IMR-90 (cell line): Measurements from ENCODE around the gene C17orf50. TPM values are rescaled to one million over a fixed set of nuclear protein-coding genes. Genes with fewer than 3 reads are reported as not detected.

Source experiments
- ATAC-seq: fragments of 200-7000 bp; cut with Tn5 transposase; 2 replicates; pipeline ENCODE4 v1.9.1; 2020; ENCODE audit warnings: low read depth, mild to moderate bottlenecking, moderate library complexity
- BruUV-seq: library from RNA; stranded (reverse); fragments of 400-500 nt; replicated peaks from 2 replicates; lab custom pipeline; 2021; lab: Mats Ljungman, UMichigan
- CTCF ChIA-PET: fragments of 300-600 bp; formaldehyde crosslinking; extraction: SDS; loops from one replicate; lab custom pipeline; 2021; ENCODE audit warnings: antibody characterized with exemption; lab: Yijun Ruan, JAX
- POLR2A ChIA-PET: fragments of 300-600 bp; sonication (Branson Sonifier 250); formaldehyde crosslinking; loops from one replicate; lab custom pipeline; 2022; ENCODE audit warnings: antibody characterized with exemption; ENCODE audit not compliant: unreplicated experiment; lab: Charles Lee
- DNase-seq: peaks from one replicate; pipeline ENCODE4 v3.0.0; 2013
- H2AFZ ChIP-seq: replicated peaks from 2 replicates; pipeline ENCODE3; 2013; ENCODE audit warnings: low read length, mild to moderate bottlenecking; ENCODE audit not compliant: poor library complexity
- H2AK5ac ChIP-seq: 2 replicates; pipeline ENCODE4 v1.6.1; 2013; ENCODE audit warnings: low read depth, low read length, inconsistent platforms
- H2AK9ac ChIP-seq: replicated peaks from 2 replicates; pipeline ENCODE3; 2013; ENCODE audit warnings: mild to moderate bottlenecking, low read depth, low read length, moderate library complexity; ENCODE audit not compliant: poor library complexity
- H2BK120ac ChIP-seq: 2 replicates; pipeline ENCODE4 v1.6.1; 2013; ENCODE audit warnings: low read depth, low read length, inconsistent platforms
- H2BK15ac ChIP-seq: 3 replicates; pipeline ENCODE4 v1.6.1; 2013; ENCODE audit warnings: low read depth, low read length, inconsistent platforms
- H2BK20ac ChIP-seq: 2 replicates; pipeline ENCODE4 v1.6.1; 2013; ENCODE audit warnings: low read depth, mild to moderate bottlenecking, inconsistent platforms, low read length, moderate library complexity
- H2BK5ac ChIP-seq: 2 replicates; pipeline ENCODE4 v1.6.1; 2013; ENCODE audit warnings: mild to moderate bottlenecking, low read depth, low read length, inconsistent platforms; ENCODE audit not compliant: poor library complexity, severe bottlenecking
- H3K14ac ChIP-seq: replicated peaks from 2 replicates; pipeline ENCODE4 v1.6.1; 2013; ENCODE audit warnings: low read depth, low read length, inconsistent platforms
- H3K18ac ChIP-seq: 2 replicates; pipeline ENCODE4 v1.6.1; 2013; ENCODE audit warnings: low read depth, low read length, control low read depth
- H3K23ac ChIP-seq: 2 replicates; pipeline ENCODE4 v1.6.1; 2013; ENCODE audit warnings: low read depth, low read length, inconsistent platforms
- H3K27ac ChIP-seq: 2 replicates; pipeline ENCODE4 v1.5.1; 2013; ENCODE audit warnings: mild to moderate bottlenecking, control low read depth, low read length; ENCODE audit not compliant: insufficient read depth
- H3K27me3 ChIP-seq: 2 replicates; pipeline ENCODE4 v1.6.1; 2013; ENCODE audit warnings: low read length; ENCODE audit not compliant: control insufficient read depth, insufficient read depth
- H3K36me3 ChIP-seq: 2 replicates; pipeline ENCODE4 v1.6.1; 2013; ENCODE audit warnings: low read length, mixed read lengths; ENCODE audit not compliant: control insufficient read depth, insufficient read depth
- H3K4ac ChIP-seq: 2 replicates; pipeline ENCODE4 v1.6.1; 2013; ENCODE audit warnings: low read depth, low read length, inconsistent platforms
- H3K4me1 ChIP-seq: 2 replicates; pipeline ENCODE4 v1.6.1; 2013; ENCODE audit warnings: low read length, mixed read lengths; ENCODE audit not compliant: control insufficient read depth, insufficient read depth
- H3K4me2 ChIP-seq: 2 replicates; pipeline ENCODE4 v1.6.1; 2013; ENCODE audit warnings: low read depth, mild to moderate bottlenecking, control low read depth, low read length, moderate library complexity
- H3K4me3 ChIP-seq: 2 replicates; pipeline ENCODE4 v1.5.1; 2013; ENCODE audit warnings: low read depth, mild to moderate bottlenecking, control low read depth, low read length, moderate library complexity; ENCODE audit not compliant: insufficient read depth
- H3K56ac ChIP-seq: 2 replicates; pipeline ENCODE4 v1.6.1; 2013; ENCODE audit warnings: low read length, inconsistent platforms; ENCODE audit not compliant: insufficient read depth; ENCODE audit errors: extremely low read depth
- H3K79me1 ChIP-seq, 2 experiments: 2 replicates each; pipeline ENCODE4 v1.6.1; 2013; ENCODE audit warnings: low read length in 2 of 2, inconsistent platforms in 1 of 2, low read depth in 1 of 2
- H3K9ac ChIP-seq: 2 replicates; pipeline ENCODE4 v1.6.1; 2013; ENCODE audit warnings: low read depth, low read length, control low read depth
- H3K9me1 ChIP-seq: 2 replicates; pipeline ENCODE4 v1.6.1; 2013; ENCODE audit warnings: low read length, inconsistent platforms; ENCODE audit not compliant: insufficient read depth
- H3K9me3 ChIP-seq: 2 replicates; pipeline ENCODE4 v1.6.1; 2013; ENCODE audit warnings: low read length; ENCODE audit not compliant: control insufficient read depth, insufficient read depth
- H4K20me1 ChIP-seq: 2 replicates; pipeline ENCODE4 v1.6.1; 2013; ENCODE audit warnings: low read length, inconsistent platforms; ENCODE audit not compliant: insufficient read depth
- H4K5ac ChIP-seq: 2 replicates; pipeline ENCODE4 v1.6.1; 2013; ENCODE audit warnings: mild to moderate bottlenecking, low read depth, low read length, control low read depth
- H4K8ac ChIP-seq, 2 experiments: 2 replicates each; pipeline ENCODE4 v1.6.1; 2013; ENCODE audit warnings: low read depth in 2 of 2, low read length in 2 of 2, control low read depth in 1 of 2, inconsistent platforms in 1 of 2
- H4K91ac ChIP-seq: 2 replicates; pipeline ENCODE4 v1.6.1; 2013; ENCODE audit warnings: low read depth, low read length, inconsistent platforms; ENCODE audit not compliant: insufficient read depth
- BHLHE40 ChIP-seq: fragments of 150-350 bp; IDR thresholded peaks from 2 replicates; pipeline ENCODE4 v1.6.1; 2016; ENCODE audit warnings: mild to moderate bottlenecking, low read depth, low read length
- CTCF ChIP-seq: conservative IDR thresholded peaks from 2 replicates; pipeline ENCODE4 v1.5.1; 2012; ENCODE audit warnings: mild to moderate bottlenecking, low read depth, low read length, improper control_type of control experiment
- ELK1 ChIP-seq: fragments of 150-350 bp; IDR thresholded peaks from 2 replicates; pipeline ENCODE4 v1.6.1; 2016; ENCODE audit warnings: low read depth, mild to moderate bottlenecking, low read length, moderate library complexity, borderline replicate concordance
- FOS ChIP-seq: fragments of 150-350 bp; IDR thresholded peaks from 2 replicates; pipeline ENCODE4 v1.6.1; 2016; ENCODE audit warnings: low read depth, low read length
- MAFK ChIP-seq: IDR thresholded peaks from 2 replicates; pipeline ENCODE4 v1.6.1; 2012; ENCODE audit warnings: low read depth, low read length, improper control_type of control experiment
- MXI1 ChIP-seq: IDR thresholded peaks from 2 replicates; pipeline ENCODE4 v1.6.1; 2012; ENCODE audit warnings: low read depth, mild to moderate bottlenecking, low read length, moderate library complexity, borderline replicate concordance
- NFE2L2 ChIP-seq: fragments of 150-350 bp; IDR thresholded peaks from 2 replicates; pipeline ENCODE4 v1.6.1; 2016; ENCODE audit warnings: low read depth, mild to moderate bottlenecking, low read length
- POLR2A ChIP-seq: IDR thresholded peaks from 2 replicates; pipeline ENCODE4 v1.6.1; 2012; ENCODE audit warnings: mild to moderate bottlenecking, low read depth, low read length
- RAD21 ChIP-seq: IDR thresholded peaks from 2 replicates; pipeline ENCODE4 v1.6.1; 2012; ENCODE audit warnings: low read length, improper control_type of control experiment
- RCOR1 ChIP-seq: IDR thresholded peaks from 2 replicates; pipeline ENCODE4 v1.6.1; 2012; ENCODE audit warnings: mild to moderate bottlenecking, low read length, improper control_type of control experiment; ENCODE audit not compliant: insufficient replicate concordance
- RFX5 ChIP-seq: IDR thresholded peaks from 2 replicates; pipeline ENCODE4 v1.8.0; 2012; ENCODE audit warnings: low read depth, mild to moderate bottlenecking, low read length, moderate library complexity
- SMC3 ChIP-seq: fragments of 150-350 bp; IDR thresholded peaks from 2 replicates; pipeline ENCODE4 v1.6.1; 2016; ENCODE audit warnings: low read depth, mild to moderate bottlenecking, antibody characterized with exemption, low read length, moderate library complexity
- USF2 ChIP-seq: fragments of 150-350 bp; IDR thresholded peaks from 2 replicates; pipeline ENCODE4 v1.6.1; 2017; ENCODE audit warnings: mild to moderate bottlenecking, antibody characterized with exemption, low read length, low read depth
- whole genome bisulfite sequencing, 2 experiments: methylation state at CpG; one replicate each; pipeline versions ENCODE4 v1.1.5 to v1.1.7; 2013; ENCODE audit warnings: missing lambda C conversion rate in 2 of 2; ENCODE audit not compliant: insufficient read length in 1 of 2; ENCODE audit errors: extremely low coverage in 2 of 2; 5-methylcytosine and 5-hydroxymethylcytosine counted together
- dilution Hi-C: fragments of 300-500 bp; cut with HindIII; formaldehyde crosslinking; loops from one replicate; pipeline ENCODE4 v1.14.3; 2018; ENCODE audit warnings: low sequenced_read_pairs; ENCODE audit not compliant: unreplicated experiment
- in situ Hi-C: fragments of 300-500 bp; cut with MboI; formaldehyde crosslinking; loops from 3 replicates; pipeline ENCODE4 v1.14.3; 2019; ENCODE audit warnings: low sequenced_read_pairs, inconsistent platforms, mixed read lengths
- intact Hi-C: fragments of 100-400 bp; cut with micrococcal nuclease; formaldehyde crosslinking; loops from 2 replicates; pipeline ENCODE4 v1.10.0; 2022
- polyA plus RNA-seq, 3 experiments: library from polyadenylated mRNA; depleted of rRNA; stranded (reverse); fragments of >200 nt; gene quantifications; 2 replicates each; pipeline ENCODE4 v1.2.3, GENCODE V29; 2012; ENCODE audit warnings: low replicate concordance in 1 of 3
- total RNA-seq: library from RNA; depleted of rRNA; stranded (reverse); fragments of >200 nt; gene quantifications from 2 replicates; pipeline ENCODE4 v1.2.3, GENCODE V29; 2012

C17orf50 gene
- total and polyA plus RNA-seq, 2 of the 4 experiments (the other 2 are of a cell fraction): not detected

GRCh38 chr17:35743626-35744328 lies 16.9 kb upstream of the C17orf50 start:
- Histone ChIP-seq H2AFZ (no peak overlapping the region), H3K9ac (no peak overlapping the region), H3K27me3 (peaks cover 48% of the 10 kb centered on the region), H2BK20ac (no peak overlapping the region), H3K56ac (no peak overlapping the region), H3K4me2 (no peak overlapping the region), H4K20me1 (peaks cover 12% of the 10 kb centered on the region), H3K79me1 (no peaks in the 10 kb centered on the region), H4K5ac (no peak overlapping the region), H3K9me1 (peaks cover 2% of the 10 kb centered on the region; the same call in 1 of the 2 replicates), H4K91ac (no peak overlapping the region), H4K8ac (no peak overlapping the region), H3K4ac (no peak overlapping the region), H3K18ac (no peak overlapping the region), H3K27ac (no peak overlapping the region), H2BK5ac (no peak overlapping the region), H2BK120ac (no peak overlapping the region), H2AK9ac (no peak overlapping the region), H3K23ac (no peak overlapping the region), H2AK5ac (no peak overlapping the region), H3K4me1 (no peaks in the 10 kb centered on the region), H3K4me3 (no peak overlapping the region), H3K36me3 (no peaks in the 10 kb centered on the region), H3K9me3 (no peaks in the 10 kb centered on the region), H3K14ac (no peak overlapping the region), H2BK15ac (no peak overlapping the region)
- intact Hi-C loops: loop anchor here (10.0 kb wide), 2 partner anchors 309 to 499 kb away; partner anchors contain the start of genes SLFN12 and SLFN5
- in situ Hi-C loops: loop anchor here (25.0 kb wide), 1 partner anchor 381 kb away; the partner anchor contains the start of gene SLFN11
- dilution Hi-C loops: no loop called here
- no TSS peak for BruUV-seq
- ChIA-PET POLR2A (no interaction called here), CTCF (no interaction called here)
- DNase-seq: peak; percentile 40
- WGBS, 2 experiments: no CpG with 5 or more reads among the region's 7 CpGs
- peak; percentile 42; the same call in 1 of the 2 replicates for ATAC-seq
- TF ChIP-seq RCOR1 (no peak), NFE2L2 (no peak), CTCF (no peak), MAFK (no peak), RFX5 (no peak), USF2 (no peak), ELK1 (no peak), MXI1 (no peak), FOS (no peak), SMC3 (no peak), BHLHE40 (no peak), RAD21 (no peak), POLR2A (no peak)
